Mesothelial cell of epicardium (in vitro differentiated cells): ENCODE measurements around the gene TPRKB. TPM values are rescaled to one million over a fixed set of nuclear protein-coding genes. Genes with fewer than 3 reads are reported as not detected.
"Not testable (repeated sequence)": the region's sequence is repeated elsewhere in the genome, so short reads cannot be mapped to it uniquely, and the experiment has no call there.

Experiments
- DNase-seq, 2 experiments: peaks; one replicate each; pipeline ENCODE4 v3.0.0; 2021; ENCODE audit warnings: low spot score in 2 of 2; ENCODE audit not compliant: unreplicated experiment in 2 of 2
- H3K27ac Mint-ChIP-seq: 2 replicates; pipeline ENCODE4 v1.8.0; 2021; ENCODE audit warnings: mixed read lengths
- H3K27me3 Mint-ChIP-seq: 2 replicates; pipeline ENCODE4 v1.8.0; 2021; ENCODE audit warnings: low read depth, mixed read lengths
- H3K36me3 Mint-ChIP-seq: 2 replicates; pipeline ENCODE4 v1.8.0; 2021; ENCODE audit warnings: mixed read lengths
- H3K4me1 Mint-ChIP-seq: 2 replicates; pipeline ENCODE4 v1.8.0; 2021; ENCODE audit warnings: mixed read lengths
- H3K4me3 Mint-ChIP-seq: 2 replicates; pipeline ENCODE4 v1.8.0; 2021; ENCODE audit warnings: mild to moderate bottlenecking, moderate library complexity, mixed read lengths
- H3K9me3 Mint-ChIP-seq: 2 replicates; pipeline ENCODE4 v1.8.0; 2021; ENCODE audit warnings: mixed read lengths
- total RNA-seq: library from RNA; stranded (reverse); gene quantifications from 3 replicates; pipeline ENCODE4 v1.2.1, GENCODE V29; 2021
- TF ChIP-seq, protein P1 (sequence below): fragments of 200-600 bp; sonication (generic); IDR thresholded peaks from one replicate; pipeline ENCODE4 v1.5.0; 2021; ENCODE audit warnings: antibody characterized with exemption; ENCODE audit not compliant: unreplicated experiment

The TPRKB gene
- total RNA-seq, 1 donor from 2014 or later, result 35.0 TPM

DNA sequence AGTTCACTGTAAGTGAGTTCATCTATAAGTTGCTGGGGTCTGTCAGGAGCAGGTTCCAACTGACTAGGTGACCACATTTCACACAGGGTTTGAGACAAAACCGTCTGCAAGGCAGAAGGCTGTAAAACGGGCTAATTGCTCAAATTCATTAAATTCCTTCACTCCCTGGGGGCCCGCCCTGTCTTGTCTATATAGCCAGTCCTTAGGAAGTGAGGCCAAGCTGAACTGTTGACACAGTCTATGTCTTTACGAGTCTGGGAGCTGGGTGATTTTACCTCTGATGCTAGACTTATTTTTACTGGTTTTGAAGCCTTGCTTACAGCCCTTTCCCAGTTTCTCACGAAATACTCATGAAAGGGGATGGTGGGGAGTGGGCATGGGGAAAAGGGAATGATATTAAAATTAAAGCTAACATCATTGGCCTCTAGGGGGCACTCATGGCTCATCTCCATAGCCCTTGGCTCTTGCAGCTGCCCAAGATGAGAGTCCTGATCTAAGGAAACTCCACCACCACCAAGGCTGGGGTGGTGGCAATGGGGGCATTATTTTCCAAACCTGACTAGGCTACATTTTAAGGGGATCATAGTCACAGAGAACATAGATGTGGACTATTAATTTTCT lies 57.1 kb downstream of the TPRKB start:
- TF ChIP-seq, protein P1, sequence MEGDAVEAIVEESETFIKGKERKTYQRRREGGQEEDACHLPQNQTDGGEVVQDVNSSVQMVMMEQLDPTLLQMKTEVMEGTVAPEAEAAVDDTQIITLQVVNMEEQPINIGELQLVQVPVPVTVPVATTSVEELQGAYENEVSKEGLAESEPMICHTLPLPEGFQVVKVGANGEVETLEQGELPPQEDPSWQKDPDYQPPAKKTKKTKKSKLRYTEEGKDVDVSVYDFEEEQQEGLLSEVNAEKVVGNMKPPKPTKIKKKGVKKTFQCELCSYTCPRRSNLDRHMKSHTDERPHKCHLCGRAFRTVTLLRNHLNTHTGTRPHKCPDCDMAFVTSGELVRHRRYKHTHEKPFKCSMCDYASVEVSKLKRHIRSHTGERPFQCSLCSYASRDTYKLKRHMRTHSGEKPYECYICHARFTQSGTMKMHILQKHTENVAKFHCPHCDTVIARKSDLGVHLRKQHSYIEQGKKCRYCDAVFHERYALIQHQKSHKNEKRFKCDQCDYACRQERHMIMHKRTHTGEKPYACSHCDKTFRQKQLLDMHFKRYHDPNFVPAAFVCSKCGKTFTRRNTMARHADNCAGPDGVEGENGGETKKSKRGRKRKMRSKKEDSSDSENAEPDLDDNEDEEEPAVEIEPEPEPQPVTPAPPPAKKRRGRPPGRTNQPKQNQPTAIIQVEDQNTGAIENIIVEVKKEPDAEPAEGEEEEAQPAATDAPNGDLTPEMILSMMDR, result peak; percentile 62

More for the DNA sequence above, 57.1 kb downstream of the TPRKB start:
- H3K4me3 Mint-ChIP-seq, H3K9me3 Mint-ChIP-seq, H3K36me3 Mint-ChIP-seq, H3K4me1 Mint-ChIP-seq, DNase-seq, H3K27ac Mint-ChIP-seq: not testable (repeated sequence)
- H3K27me3 Mint-ChIP-seq, result peaks cover 44% of the 10 kb centered on the region

Other genes with a start within 250 kb of the TPRKB start
- gene NAT8, start 94.9 kb downstream of the TPRKB start, total RNA-seq, result not detected in 3 replicates
- gene DUSP11, start 42.8 kb upstream of the TPRKB start, total RNA-seq, result 23.0 to 25.5 TPM (median 24.3 TPM) in 3 replicates
- not detected in 3 replicates for gene C2orf78, start 46.8 kb upstream of the TPRKB start, total RNA-seq
- gene STAMBP, start 91.6 kb upstream of the TPRKB start, total RNA-seq, result 33.2 to 36.6 TPM (median 34.5 TPM) in 3 replicates
- gene ACTG2, start 155.7 kb upstream of the TPRKB start, total RNA-seq, result 9.3 to 10.0 TPM (median 9.4 TPM) in 3 replicates
- 66.0 to 69.5 TPM (median 66.8 TPM) in 3 replicates for gene DGUOK, start 189.5 kb upstream of the TPRKB start, total RNA-seq
- gene TET3, start 247.6 kb upstream of the TPRKB start, total RNA-seq, result 39.6 to 42.6 TPM (median 41.2 TPM) in 3 replicates